ENCODE data around the gene ARL9. TPM values are rescaled to one million over a fixed set of nuclear protein-coding genes. Genes with fewer than 3 reads are reported as not detected.

ARL9 gene
- total RNA-seq, 8 experiments from 2014 or later, result 0.24 to 0.58 (median 0.43) TPM; not detected in 1

- 88 to 100% (median 97%) methylated on average over 2 to 5 of the region's 5 CpGs for WGBS, 10 experiments
- no peak for ATAC-seq (replicated peaks in 6 of 8)
- in situ Hi-C loops (cut with MboI; ENCODE audit: low pct_unique_long_range_greater_than_20kb in 2 of 9, low sequenced_read_pairs in 9 of 9, unreplicated experiment in 9 of 9), result loop anchor here in 1 of 9 experiments (25.0 kb wide), 1 partner anchor 535 kb away; no protein-coding TSS in a partner anchor
- H3K4me3 ChIP-seq, result no peak overlapping the region
- H3K27ac ChIP-seq, result no peak overlapping the region
- no peaks in the 10 kb centered on the region for H3K4me1 ChIP-seq (replicated peaks in 1 of 2)
Measured at GRCh38 chr4:56477192-56477702, 28.3 kb upstream of the ARL9 start.

GRCh38 chr4:56480691-56481090 is 24.9 kb upstream of the ARL9 start:
- H3K27ac ChIP-seq, result no peak overlapping the region
- ATAC-seq (replicated peaks in 6 of 8), result no peak
- H3K4me3 ChIP-seq, result no peak overlapping the region
- in situ Hi-C loops (cut with MboI; ENCODE audit: low pct_unique_long_range_greater_than_20kb in 2 of 9, low sequenced_read_pairs in 9 of 9, unreplicated experiment in 9 of 9), result loop anchor here in 1 of 9 experiments (25.0 kb wide), 1 partner anchor 532 kb away; no protein-coding TSS in a partner anchor
- no peaks in the 10 kb centered on the region for H3K4me1 ChIP-seq (replicated peaks in 1 of 2)
- 87 to 100% (median 93%) methylated on average over 1 to 3 of the region's 3 CpGs for WGBS, 10 experiments

GRCh38 chr4:56496241-56496640 is 9.3 kb upstream of the ARL9 start:
- in situ Hi-C loops (cut with MboI; ENCODE audit: low pct_unique_long_range_greater_than_20kb in 2 of 9, low sequenced_read_pairs in 9 of 9, unreplicated experiment in 9 of 9), result loop anchor here in 1 of 9 experiments (25.0 kb wide), 1 partner anchor 516 kb away; no protein-coding TSS in a partner anchor
- ATAC-seq (replicated peaks in 6 of 8), result no peak
- WGBS, 10 experiments, result 80 to 100% (median 100%) methylated on average over 1 of the region's 1 CpG; no CpG with 5 or more reads in 2 of the 10 experiments
- Histone ChIP-seq H3K27ac (no peak overlapping the region), H3K4me1 (replicated peaks in 1 of 2) (no peaks in the 10 kb centered on the region), H3K4me3 (no peak overlapping the region)

- peaks cover 0 to 1% of the 10 kb centered on the region in 2 donors for H3K4me1 ChIP-seq (replicated peaks in 1 of 2)
- H3K27ac ChIP-seq, result no peak overlapping the region
- H3K4me3 ChIP-seq, result no peak overlapping the region
- ATAC-seq (replicated peaks in 6 of 8), result no peak
- in situ Hi-C loops (cut with MboI; ENCODE audit: low pct_unique_long_range_greater_than_20kb in 2 of 9, low sequenced_read_pairs in 9 of 9, unreplicated experiment in 9 of 9), result no loop called here
Measured at GRCh38 chr4:56511098-56511497, 5.5 kb downstream of the ARL9 start.

- Histone ChIP-seq H3K4me3 (no peak overlapping the region), H3K4me1 (replicated peaks in 1 of 2) (no peaks in the 10 kb centered on the region), H3K27ac (no peak overlapping the region)
- in situ Hi-C loops (cut with MboI; ENCODE audit: low pct_unique_long_range_greater_than_20kb in 2 of 9, low sequenced_read_pairs in 9 of 9, unreplicated experiment in 9 of 9), result no loop called here
- peak in 2 of 8 experiments; percentile 91 to 94 for ATAC-seq (replicated peaks in 6 of 8)
- WGBS, 10 experiments, result 0 to 100% (median 61%) methylated on average over 1 of the region's 1 CpG; no CpG with 5 or more reads in 2 of the 10 experiments
Measured at GRCh38 chr4:56512166-56512565, 6.6 kb downstream of the ARL9 start.

GRCh38 chr4:56513517-56513916 is 7.9 kb downstream of the ARL9 start:
- no peak for ATAC-seq (replicated peaks in 6 of 8)
- in situ Hi-C loops (cut with MboI; ENCODE audit: low pct_unique_long_range_greater_than_20kb in 2 of 9, low sequenced_read_pairs in 9 of 9, unreplicated experiment in 9 of 9), result no loop called here
- no peak overlapping the region for H3K27ac ChIP-seq
- WGBS, 10 experiments, result 33 to 100% (median 100%) methylated on average over 1 to 2 of the region's 2 CpGs; no CpG with 5 or more reads in 2 of the 10 experiments
- no peaks in the 10 kb centered on the region for H3K4me1 ChIP-seq (replicated peaks in 1 of 2)
- H3K4me3 ChIP-seq, result no peak overlapping the region

GRCh38 chr4:56530269-56531148 is 24.9 kb downstream of the ARL9 start:
- ATAC-seq (replicated peaks in 6 of 8), result peak; percentile 92 to 98 (median 97)
- in situ Hi-C loops (cut with MboI; ENCODE audit: low pct_unique_long_range_greater_than_20kb in 2 of 9, low sequenced_read_pairs in 9 of 9, unreplicated experiment in 9 of 9), result no loop called here

GRCh38 chr4:56531149-56531770 is 25.7 kb downstream of the ARL9 start:
- no peak for ATAC-seq (replicated peaks in 6 of 8)
- peak overlapping the region; percentile 44 to 95 (median 66) for H3K4me3 ChIP-seq
- H3K27ac ChIP-seq, result no peak overlapping the region
- in situ Hi-C loops (cut with MboI; ENCODE audit: low pct_unique_long_range_greater_than_20kb in 2 of 9, low sequenced_read_pairs in 9 of 9, unreplicated experiment in 9 of 9), result no loop called here
- WGBS, 10 experiments, result 4 to 100% (median 66%) methylated on average over 1 to 6 of the region's 11 CpGs; no CpG with 5 or more reads in 2 of the 10 experiments
- peaks cover 3% of the 10 kb centered on the region in 2 donors for H3K4me1 ChIP-seq (replicated peaks in 1 of 2)

More at GRCh38 chr4:56530269-56531148, 24.9 kb downstream of the ARL9 start:
- WGBS, 10 experiments, result 0 to 32% (median 7%) methylated on average over 1 to 13 of the region's 68 CpGs; no CpG with 5 or more reads in 4 of the 10 experiments
- Histone ChIP-seq H3K27ac (no peak overlapping the region), H3K4me1 (replicated peaks in 1 of 2) (peaks cover 3% of the 10 kb centered on the region in 2 donors), H3K4me3 (peak overlapping the region; percentile 44 to 95 (median 66))

- no peak for ATAC-seq (replicated peaks in 6 of 8)
- in situ Hi-C loops (cut with MboI; ENCODE audit: low pct_unique_long_range_greater_than_20kb in 2 of 9, low sequenced_read_pairs in 9 of 9, unreplicated experiment in 9 of 9), result no loop called here
- H3K4me1 ChIP-seq (replicated peaks in 1 of 2), result peaks cover 3% of the 10 kb centered on the region in 2 donors
- WGBS, 10 experiments, result 46 to 100% (median 88%) methylated on average over 2 to 4 of the region's 4 CpGs; no CpG with 5 or more reads in 2 of the 10 experiments
- H3K27ac ChIP-seq, result no peak overlapping the region
- H3K4me3 ChIP-seq, result no peak overlapping the region
Measured at GRCh38 chr4:56531823-56532222, 26.2 kb downstream of the ARL9 start.

- Histone ChIP-seq H3K4me3 (no peak overlapping the region), H3K4me1 (replicated peaks in 1 of 2) (peaks cover 3% of the 10 kb centered on the region in 2 donors), H3K27ac (no peak overlapping the region)
- in situ Hi-C loops (cut with MboI; ENCODE audit: low pct_unique_long_range_greater_than_20kb in 2 of 9, low sequenced_read_pairs in 9 of 9, unreplicated experiment in 9 of 9), result no loop called here
- 60 to 100% (median 99%) methylated on average over 1 to 2 of the region's 2 CpGs; no CpG with 5 or more reads in 4 of the 10 experiments for WGBS, 10 experiments
- no peak for ATAC-seq (replicated peaks in 6 of 8)
Measured at GRCh38 chr4:56532239-56532638, 26.6 kb downstream of the ARL9 start.

GRCh38 chr4:56535915-56536314 is 30.3 kb downstream of the ARL9 start:
- ATAC-seq (replicated peaks in 6 of 8), result no peak
- Histone ChIP-seq H3K4me3 (no peak overlapping the region), H3K27ac (no peak overlapping the region), H3K4me1 (replicated peaks in 1 of 2) (peaks cover 0 to 3% of the 10 kb centered on the region in 2 donors)
- in situ Hi-C loops (cut with MboI; ENCODE audit: low pct_unique_long_range_greater_than_20kb in 2 of 9, low sequenced_read_pairs in 9 of 9, unreplicated experiment in 9 of 9), result no loop called here
- 40 to 100% (median 77%) methylated on average over 1 to 7 of the region's 7 CpGs; no CpG with 5 or more reads in 2 of the 10 experiments for WGBS, 10 experiments

GRCh38 chr4:56537147-56537546 is 31.6 kb downstream of the ARL9 start:
- in situ Hi-C loops (cut with MboI; ENCODE audit: low pct_unique_long_range_greater_than_20kb in 2 of 9, low sequenced_read_pairs in 9 of 9, unreplicated experiment in 9 of 9), result no loop called here
- peak in 3 of 8 experiments; percentile 35 to 75 (median 52) for ATAC-seq (replicated peaks in 6 of 8)
- 0 to 100% (median 100%) methylated on average over 1 of the region's 1 CpG; no CpG with 5 or more reads in 4 of the 10 experiments for WGBS, 10 experiments
- H3K27ac ChIP-seq, result no peak overlapping the region
- no peak overlapping the region for H3K4me3 ChIP-seq
- no peaks in the 10 kb centered on the region for H3K4me1 ChIP-seq (replicated peaks in 1 of 2)

GRCh38 chr4:56540826-56541225 is 35.2 kb downstream of the ARL9 start:
- no peak for ATAC-seq (replicated peaks in 6 of 8)
- in situ Hi-C loops (cut with MboI; ENCODE audit: low pct_unique_long_range_greater_than_20kb in 2 of 9, low sequenced_read_pairs in 9 of 9, unreplicated experiment in 9 of 9), result no loop called here
- H3K27ac ChIP-seq, result no peak overlapping the region

More at GRCh38 chr4:56540826-56541225, 35.2 kb downstream of the ARL9 start:
- Histone ChIP-seq H3K4me3 (no peak overlapping the region), H3K4me1 (replicated peaks in 1 of 2) (peaks cover 0 to 3% of the 10 kb centered on the region in 2 donors)
- WGBS, 10 experiments, result 76 to 96% (median 92%) methylated on average over 1 to 4 of the region's 4 CpGs; no CpG with 5 or more reads in 1 of the 10 experiments
